Astrocyte of the spinal cord (primary cell): ENCODE measurements around the gene SIX5.

ENCODE experiments used
- DNase-seq: peaks from one replicate; pipeline ENCODE4 v3.0.0; 2011; ENCODE audit warnings: low read depth, low spot score
- H3K4me3 ChIP-seq: 2 replicates; pipeline ENCODE4 v1.5.1; 2011; ENCODE audit warnings: low read depth, mild to moderate bottlenecking, low read length, moderate library complexity
- in situ Hi-C: cut with HindIII; loops from 2 replicates; pipeline ENCODE4 v1.10.0; 2017; ENCODE audit warnings: low sequenced_read_pairs
- TF ChIP-seq, protein P1 (sequence below): IDR thresholded peaks from 2 replicates; pipeline ENCODE4 v1.5.1; 2012; ENCODE audit warnings: low read depth, mild to moderate bottlenecking, low read length, inconsistent platforms

SIX5 gene

DNA sequence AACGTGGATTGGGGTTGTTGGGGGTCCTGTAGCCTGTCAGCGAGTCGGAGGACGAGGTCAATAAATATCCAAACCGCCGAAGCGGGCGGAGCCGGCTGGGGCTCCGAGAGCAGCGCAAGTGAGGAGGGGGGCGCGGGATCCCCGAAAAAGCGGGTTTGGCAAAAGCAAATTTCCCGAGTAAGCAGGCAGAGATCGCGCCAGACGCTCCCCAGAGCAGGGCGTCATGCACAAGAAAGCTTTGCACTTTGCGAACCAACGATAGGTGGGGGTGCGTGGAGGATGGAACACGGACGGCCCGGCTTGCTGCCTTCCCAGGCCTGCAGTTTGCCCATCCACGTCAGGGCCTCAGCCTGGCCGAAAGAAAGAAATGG is 754 bp upstream of the SIX5 start:
- TF ChIP-seq, protein P1, sequence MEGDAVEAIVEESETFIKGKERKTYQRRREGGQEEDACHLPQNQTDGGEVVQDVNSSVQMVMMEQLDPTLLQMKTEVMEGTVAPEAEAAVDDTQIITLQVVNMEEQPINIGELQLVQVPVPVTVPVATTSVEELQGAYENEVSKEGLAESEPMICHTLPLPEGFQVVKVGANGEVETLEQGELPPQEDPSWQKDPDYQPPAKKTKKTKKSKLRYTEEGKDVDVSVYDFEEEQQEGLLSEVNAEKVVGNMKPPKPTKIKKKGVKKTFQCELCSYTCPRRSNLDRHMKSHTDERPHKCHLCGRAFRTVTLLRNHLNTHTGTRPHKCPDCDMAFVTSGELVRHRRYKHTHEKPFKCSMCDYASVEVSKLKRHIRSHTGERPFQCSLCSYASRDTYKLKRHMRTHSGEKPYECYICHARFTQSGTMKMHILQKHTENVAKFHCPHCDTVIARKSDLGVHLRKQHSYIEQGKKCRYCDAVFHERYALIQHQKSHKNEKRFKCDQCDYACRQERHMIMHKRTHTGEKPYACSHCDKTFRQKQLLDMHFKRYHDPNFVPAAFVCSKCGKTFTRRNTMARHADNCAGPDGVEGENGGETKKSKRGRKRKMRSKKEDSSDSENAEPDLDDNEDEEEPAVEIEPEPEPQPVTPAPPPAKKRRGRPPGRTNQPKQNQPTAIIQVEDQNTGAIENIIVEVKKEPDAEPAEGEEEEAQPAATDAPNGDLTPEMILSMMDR: no peak
- peak overlapping the region; percentile 55 for H3K4me3 ChIP-seq
- in situ Hi-C loops: no loop called here
- no peak for DNase-seq

DNA sequence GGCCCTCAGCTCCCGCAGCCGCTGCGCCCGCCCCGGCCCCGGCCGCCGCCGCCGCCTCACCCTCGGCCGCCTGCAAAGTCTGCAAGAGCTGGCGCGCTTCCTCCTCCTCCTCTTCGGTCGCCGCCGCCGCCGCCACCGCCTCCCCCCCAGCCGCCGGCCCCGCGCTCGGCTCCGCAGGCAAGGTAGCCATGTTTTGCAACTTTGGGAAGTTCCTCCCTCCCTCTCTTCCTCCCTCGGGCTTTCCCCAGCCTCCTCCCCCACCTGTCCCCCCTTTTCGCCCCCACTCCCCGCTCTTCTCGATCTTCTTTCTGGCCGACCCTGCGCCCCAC is 433 bp downstream of the SIX5 start:
- in situ Hi-C loops: no loop called here
- peak overlapping the region; percentile 75 for H3K4me3 ChIP-seq
- TF ChIP-seq, protein P1: no peak
- no peak for DNase-seq

DNA sequence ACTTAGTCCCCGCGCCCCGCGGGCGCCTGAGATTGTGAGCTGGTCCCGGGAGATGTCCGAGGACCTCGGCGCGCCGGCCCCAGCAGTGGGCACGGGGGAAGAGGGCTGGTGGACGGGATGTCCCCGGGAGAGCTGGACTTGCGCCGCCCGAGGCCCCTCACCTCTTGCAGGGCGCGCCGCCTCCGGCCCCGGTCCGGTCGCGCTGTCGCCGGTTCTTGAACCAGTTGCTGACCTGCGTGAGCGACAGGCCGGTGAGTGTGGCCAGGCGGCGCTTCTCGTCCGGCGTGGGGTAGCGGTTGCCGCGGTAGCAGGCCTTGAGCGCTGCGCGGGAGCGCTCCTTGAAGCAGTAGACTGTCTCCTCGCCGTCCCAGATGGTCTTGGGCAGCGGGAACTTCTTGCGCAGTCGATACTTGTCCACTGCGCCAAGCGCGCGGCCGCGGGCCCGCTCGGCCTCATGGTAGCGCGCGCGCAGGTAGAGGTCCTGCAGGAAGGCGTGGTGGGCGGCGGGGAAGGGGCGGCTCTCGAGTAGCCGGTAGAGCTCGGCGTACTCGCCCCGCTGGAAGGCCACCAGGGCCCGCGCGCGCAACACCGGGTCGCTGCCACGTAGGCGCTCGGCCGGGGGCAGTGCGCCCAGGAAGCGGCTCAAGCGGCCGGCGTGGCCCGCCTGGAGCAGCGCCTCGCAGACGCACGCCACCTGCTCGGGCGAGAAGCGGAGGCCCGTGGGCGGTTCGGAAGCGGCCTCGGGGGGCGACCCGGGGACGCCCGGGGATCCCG is 984 bp downstream of the SIX5 start:
- TF ChIP-seq, protein P1: no peak
- H3K4me3 ChIP-seq: peak overlapping the region; percentile 75
- in situ Hi-C loops: no loop called here
- DNase-seq: peak; percentile 73

DNA sequence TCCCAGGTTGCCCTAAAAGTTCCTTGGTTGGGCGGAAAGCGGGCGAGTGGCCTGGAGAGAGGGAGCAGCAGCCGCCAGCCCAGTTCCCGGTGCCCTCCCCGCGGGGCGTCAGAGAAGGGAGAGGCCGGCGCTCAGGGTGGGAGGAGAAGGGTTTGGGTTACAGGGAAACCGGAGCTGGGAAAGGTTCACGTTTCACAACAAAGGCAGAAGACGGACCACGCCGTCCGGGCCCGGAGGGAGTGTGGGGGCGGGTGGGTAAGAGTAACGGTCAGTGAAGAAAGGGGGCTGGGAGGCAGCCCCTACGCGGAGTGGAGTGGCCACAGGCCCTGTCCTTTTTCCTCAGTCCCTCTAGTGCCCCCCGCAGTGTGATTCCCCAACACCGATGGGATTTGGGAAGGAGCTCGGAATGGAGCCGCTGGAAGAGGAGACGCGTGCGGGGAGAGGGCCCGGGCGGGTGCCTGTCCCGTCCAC is 1.6 kb downstream of the SIX5 start:
- TF ChIP-seq, protein P1: no peak
- in situ Hi-C loops: no loop called here
- DNase-seq: peak; percentile 88
- H3K4me3 ChIP-seq: peak overlapping the region; percentile 75

DNA sequence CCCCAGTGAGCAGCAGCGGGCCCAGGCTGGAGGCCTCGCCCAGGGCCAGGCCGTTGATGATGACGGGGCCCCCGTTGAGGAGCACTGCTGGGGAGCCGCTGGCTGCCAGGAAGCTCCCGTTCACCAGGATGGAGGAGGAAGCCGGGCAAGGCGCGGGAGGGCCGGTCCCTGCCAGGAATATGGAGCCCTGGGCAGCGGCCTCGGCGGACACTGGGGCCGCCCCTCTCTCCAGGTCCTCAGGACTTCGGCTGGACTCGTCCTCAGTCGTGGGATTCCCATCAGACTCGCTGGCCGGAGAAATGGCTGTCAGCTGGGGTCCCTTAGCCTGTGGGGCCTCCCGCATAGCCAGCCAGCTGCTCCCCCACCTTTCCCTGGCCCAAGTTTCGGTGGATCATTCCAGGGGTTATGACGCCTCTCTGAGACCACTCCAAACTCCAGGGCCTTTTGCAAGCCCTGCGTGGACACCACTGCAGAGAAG is 2.1 kb downstream of the SIX5 start:
- in situ Hi-C loops: no loop called here
- peak overlapping the region; percentile 75 for H3K4me3 ChIP-seq

DNA sequence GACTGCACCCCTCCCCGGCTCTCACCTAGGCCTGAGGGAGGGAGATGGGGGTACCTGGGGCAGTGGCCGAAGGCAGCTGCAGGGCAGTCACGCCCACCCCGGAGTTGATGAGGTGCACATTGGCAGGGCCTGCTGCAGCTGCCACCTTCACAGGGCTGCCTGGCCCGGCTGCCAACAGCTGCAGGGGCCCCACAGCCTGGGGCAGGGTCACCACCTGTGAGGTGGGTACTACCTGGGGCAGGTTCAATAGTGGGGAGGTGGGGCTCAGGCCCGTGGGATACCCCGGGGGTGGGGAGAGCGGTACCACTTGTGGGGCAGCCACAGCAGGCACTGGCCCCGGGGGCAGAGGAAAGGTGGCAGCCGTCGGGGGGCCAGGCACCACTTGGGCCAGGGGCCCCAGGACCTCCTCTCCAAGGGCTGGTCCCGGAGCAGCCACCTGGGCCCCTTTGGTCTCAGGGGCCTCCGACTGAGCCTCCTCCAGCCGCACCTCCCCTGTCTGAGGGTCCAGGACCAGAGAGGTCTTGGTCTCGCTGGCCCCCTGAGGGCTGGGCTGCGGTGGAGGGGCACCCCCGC is 2.7 kb downstream of the SIX5 start:
- H3K4me3 ChIP-seq: peak overlapping the region; percentile 75
- DNase-seq: no peak
- in situ Hi-C loops: no loop called here
- TF ChIP-seq, protein P1: no peak

More for the DNA sequence above, 2.1 kb downstream of the SIX5 start:
- TF ChIP-seq, protein P1: no peak
- DNase-seq: peak; percentile 16
